ENCODE data around the gene LRMDA.

- no peak for TF ChIP-seq CTCF (IDR thresholded peaks at IDR 0.05)
- TF ChIP-seq POLR2A (IDR thresholded peaks at IDR 0.05) = no peak
Observed at GRCh38 chr10:75497997-75498883, 66.8 kb downstream of the LRMDA start.
